Hepatocyte (in vitro differentiated cells): ENCODE results near the gene SHC3.

Experiments
- EZH2 ChIP-seq: fragments of 200-600 bp; sonication (generic); IDR thresholded peaks from 2 replicates; pipeline ENCODE4 v1.6.1; 2016; ENCODE audit warnings: antibody characterized with exemption, mild to moderate bottlenecking, borderline replicate concordance
- EZH2phosphoT487 ChIP-seq: fragments of 200-600 bp; sonication (generic); IDR thresholded peaks from one replicate; pipeline ENCODE4 v1.6.1; 2018; ENCODE audit warnings: antibody characterized with exemption, mild to moderate bottlenecking, low read depth, moderate library complexity; ENCODE audit not compliant: unreplicated experiment, severe bottlenecking
- TF ChIP-seq, protein P1 (sequence below): fragments of 200-600 bp; sonication (generic); IDR thresholded peaks from 2 replicates; pipeline ENCODE4 v1.5.1; 2016; ENCODE audit warnings: antibody characterized with exemption, mild to moderate bottlenecking; ENCODE audit not compliant: poor library complexity

DNA sequence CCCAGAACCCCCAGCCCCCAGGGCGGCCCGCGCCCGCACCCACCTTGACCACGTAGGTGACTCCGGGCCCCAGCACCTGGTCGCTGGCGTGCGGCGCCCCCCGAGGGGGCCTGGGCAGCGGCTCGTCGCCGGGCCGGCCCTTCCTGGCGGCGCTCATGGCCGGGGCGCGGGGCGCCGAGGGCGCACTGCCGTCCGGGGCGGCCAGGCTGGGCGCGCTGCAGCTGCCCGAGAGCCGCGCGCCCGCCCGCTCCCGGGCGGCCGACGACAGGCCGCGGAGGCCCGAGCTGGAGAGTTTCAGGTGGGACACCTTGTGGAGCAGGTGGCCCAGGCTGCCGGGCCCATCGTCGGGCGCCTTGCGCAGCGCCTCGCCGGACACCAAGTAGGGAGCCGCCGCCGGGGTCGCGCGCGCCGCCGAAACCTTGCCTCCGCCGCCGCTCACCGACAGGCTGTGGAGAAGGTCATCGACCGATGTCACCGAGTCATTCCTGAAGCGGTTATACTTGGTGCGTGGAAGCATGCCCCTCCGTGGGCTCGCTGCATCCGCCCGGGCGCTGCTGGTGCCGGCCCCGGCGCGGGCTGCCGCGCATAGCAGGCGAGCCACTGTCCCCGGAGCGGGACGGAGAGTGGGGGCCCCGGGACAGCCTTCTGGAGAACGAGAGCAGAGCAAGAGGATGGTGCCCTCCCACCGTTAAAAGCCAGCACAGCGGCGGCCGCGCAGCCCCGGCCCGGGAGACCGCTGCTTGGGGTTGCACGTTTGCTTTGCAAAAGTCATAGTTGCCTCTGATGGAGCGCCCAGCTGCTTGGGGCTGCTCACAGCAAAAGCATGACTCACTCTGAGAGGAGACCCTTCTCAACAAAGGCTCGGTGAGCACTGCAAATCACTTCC, at the start of gene SHC3:
- TF ChIP-seq, protein P1, sequence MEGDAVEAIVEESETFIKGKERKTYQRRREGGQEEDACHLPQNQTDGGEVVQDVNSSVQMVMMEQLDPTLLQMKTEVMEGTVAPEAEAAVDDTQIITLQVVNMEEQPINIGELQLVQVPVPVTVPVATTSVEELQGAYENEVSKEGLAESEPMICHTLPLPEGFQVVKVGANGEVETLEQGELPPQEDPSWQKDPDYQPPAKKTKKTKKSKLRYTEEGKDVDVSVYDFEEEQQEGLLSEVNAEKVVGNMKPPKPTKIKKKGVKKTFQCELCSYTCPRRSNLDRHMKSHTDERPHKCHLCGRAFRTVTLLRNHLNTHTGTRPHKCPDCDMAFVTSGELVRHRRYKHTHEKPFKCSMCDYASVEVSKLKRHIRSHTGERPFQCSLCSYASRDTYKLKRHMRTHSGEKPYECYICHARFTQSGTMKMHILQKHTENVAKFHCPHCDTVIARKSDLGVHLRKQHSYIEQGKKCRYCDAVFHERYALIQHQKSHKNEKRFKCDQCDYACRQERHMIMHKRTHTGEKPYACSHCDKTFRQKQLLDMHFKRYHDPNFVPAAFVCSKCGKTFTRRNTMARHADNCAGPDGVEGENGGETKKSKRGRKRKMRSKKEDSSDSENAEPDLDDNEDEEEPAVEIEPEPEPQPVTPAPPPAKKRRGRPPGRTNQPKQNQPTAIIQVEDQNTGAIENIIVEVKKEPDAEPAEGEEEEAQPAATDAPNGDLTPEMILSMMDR, result no peak
- peak; percentile 78 for TF ChIP-seq EZH2
- TF ChIP-seq EZH2phosphoT487, result peak; percentile 69
